ENCODE results near the gene GJB5.

Gene GJB5

GRCh38 chr1:34786521-34787325, 31.9 kb downstream of the GJB5 start:
- H3K27me3 Mint-ChIP-seq: peaks cover 21% of the 10 kb centered on the region
- no peak overlapping the region for H3K4me3 Mint-ChIP-seq
- ATAC-seq (ENCODE audit: low read depth) (peak; percentile 82), DNase-seq (ENCODE audit: low spot score in 2 of 2) (peak; percentile 30 to 47)
- peaks cover 6% of the 10 kb centered on the region for H3K4me1 Mint-ChIP-seq
- H3K36me3 Mint-ChIP-seq: no peaks in the 10 kb centered on the region
- H3K27ac Mint-ChIP-seq: no peak overlapping the region
- H3K9me3 Mint-ChIP-seq: no peaks in the 10 kb centered on the region

DNA sequence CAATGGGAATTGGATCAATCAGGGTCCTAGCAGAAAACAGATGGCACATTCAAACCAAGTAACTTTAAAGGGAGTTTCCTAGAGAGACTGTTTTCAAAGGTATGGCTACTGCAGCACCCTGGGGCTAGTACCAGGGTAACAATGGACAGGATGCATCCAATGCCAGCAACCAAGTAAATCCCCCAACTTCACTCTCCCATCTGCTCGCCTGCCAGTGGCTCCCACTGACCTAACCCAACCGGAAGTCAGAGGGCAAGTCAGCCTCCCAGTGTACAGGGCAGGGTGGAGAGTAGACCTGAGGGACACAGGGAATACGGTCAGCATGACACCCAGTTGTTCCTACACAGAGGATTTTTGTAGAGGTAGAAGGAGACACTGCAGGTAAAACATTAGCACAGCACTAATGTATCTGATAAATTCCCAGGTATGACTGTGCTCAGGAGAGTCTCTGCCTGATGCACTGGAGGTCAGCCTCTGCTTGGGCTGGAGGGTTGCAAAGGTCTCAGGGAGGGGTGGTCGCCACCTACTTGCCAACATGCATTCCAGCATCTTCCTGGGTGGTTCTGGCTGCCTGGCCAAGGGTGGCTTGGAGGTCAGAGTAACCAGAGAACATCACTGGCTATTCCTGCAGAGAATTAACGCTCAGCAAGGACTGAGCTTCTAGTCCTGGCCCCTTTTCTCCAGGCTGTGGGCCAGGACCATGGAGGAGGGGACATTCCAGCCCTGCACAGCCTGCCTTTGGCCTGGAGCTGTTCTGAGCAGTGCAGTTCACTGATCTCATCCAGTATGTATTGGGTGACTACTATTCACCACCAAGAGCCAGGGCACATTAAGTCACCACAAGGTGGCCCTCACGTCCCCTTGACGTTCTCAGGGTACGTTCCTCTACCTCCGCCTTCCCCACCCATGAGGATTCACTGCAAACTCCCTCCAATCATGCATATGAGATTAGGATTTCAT, 32.9 kb downstream of the GJB5 start:
- no peak overlapping the region for H3K4me3 Mint-ChIP-seq
- H3K27me3 Mint-ChIP-seq: peaks cover 24% of the 10 kb centered on the region
- H3K9me3 Mint-ChIP-seq: no peaks in the 10 kb centered on the region
- DNase-seq (ENCODE audit: low spot score in 2 of 2) (no peak), ATAC-seq (ENCODE audit: low read depth) (no peak)
- peaks cover 14% of the 10 kb centered on the region for H3K4me1 Mint-ChIP-seq
- no peak overlapping the region for H3K27ac Mint-ChIP-seq
- no peaks in the 10 kb centered on the region for H3K36me3 Mint-ChIP-seq

DNA sequence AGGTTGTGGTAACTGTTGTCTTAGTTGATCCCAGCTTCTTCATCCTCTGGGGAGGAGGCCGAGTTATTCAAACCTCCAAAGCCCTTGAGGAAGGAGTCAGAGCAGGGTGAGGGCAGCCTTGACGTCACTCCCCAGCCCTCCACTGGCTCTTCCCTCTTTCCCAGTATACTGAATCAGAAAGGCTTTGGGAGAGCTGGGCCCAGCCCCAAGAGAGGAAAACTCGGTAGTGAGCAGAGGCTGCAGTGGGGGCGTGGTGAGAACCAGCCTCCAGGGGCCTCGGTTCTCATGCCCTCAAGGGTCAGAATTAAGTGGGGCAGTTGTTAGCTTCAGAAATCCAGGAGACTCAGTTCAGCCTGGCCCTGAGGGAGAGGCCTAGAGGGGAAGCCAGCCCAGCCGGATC, 36.1 kb downstream of the GJB5 start:
- DNase-seq (ENCODE audit: low spot score in 2 of 2) (no peak), ATAC-seq (ENCODE audit: low read depth) (no peak)
- peaks cover 28% of the 10 kb centered on the region for H3K27me3 Mint-ChIP-seq
- H3K27ac Mint-ChIP-seq: no peak overlapping the region
- H3K9me3 Mint-ChIP-seq: no peaks in the 10 kb centered on the region
- H3K4me3 Mint-ChIP-seq: no peak overlapping the region
- peaks cover 2% of the 10 kb centered on the region for H3K36me3 Mint-ChIP-seq
- H3K4me1 Mint-ChIP-seq: peaks cover 14% of the 10 kb centered on the region

- ATAC-seq (ENCODE audit: low read depth) (no peak), DNase-seq (ENCODE audit: low spot score in 2 of 2) (no peak)
- peaks cover 25% of the 10 kb centered on the region for H3K27me3 Mint-ChIP-seq
- H3K4me1 Mint-ChIP-seq: peaks cover 14% of the 10 kb centered on the region
- H3K4me3 Mint-ChIP-seq: peak overlapping the region; percentile 7
- H3K9me3 Mint-ChIP-seq: no peaks in the 10 kb centered on the region
- H3K27ac Mint-ChIP-seq: no peak overlapping the region
- peaks cover 2% of the 10 kb centered on the region for H3K36me3 Mint-ChIP-seq
Observed at GRCh38 chr1:34792424-34792823, 37.6 kb downstream of the GJB5 start.

- H3K4me3 Mint-ChIP-seq: peak within 1 kb of the TSS; percentile 7
Observed at GRCh38 chr1:34792868-34793727, 38.3 kb downstream of the GJB5 start, which contains the start of gene GJA4. Gene GJA4 (plus strand): TSS chr1:34792999. CDS start chr1:34794214, 1,215 bp downstream.

GRCh38 chr1:34794001-34794789, 39.3 kb downstream of the GJB5 start:
- ATAC-seq (ENCODE audit: low read depth): no peak
- no peaks in the 10 kb centered on the region for H3K9me3 Mint-ChIP-seq
- peaks cover 5% of the 10 kb centered on the region for H3K36me3 Mint-ChIP-seq

More at GRCh38 chr1:34792868-34793727, 38.3 kb downstream of the GJB5 start, which contains the start of gene GJA4:
- H3K27me3 Mint-ChIP-seq: peaks cover 24% of the 10 kb centered on the region
- ATAC-seq (ENCODE audit: low read depth): no peak
- H3K4me1 Mint-ChIP-seq: peaks cover 14% of the 10 kb centered on the region
- peaks cover 2% of the 10 kb centered on the region for H3K36me3 Mint-ChIP-seq
- DNase-seq (ENCODE audit: low spot score in 2 of 2): no peak
- H3K9me3 Mint-ChIP-seq: no peaks in the 10 kb centered on the region
- H3K27ac Mint-ChIP-seq: no peak within 1 kb of the TSS

DNA sequence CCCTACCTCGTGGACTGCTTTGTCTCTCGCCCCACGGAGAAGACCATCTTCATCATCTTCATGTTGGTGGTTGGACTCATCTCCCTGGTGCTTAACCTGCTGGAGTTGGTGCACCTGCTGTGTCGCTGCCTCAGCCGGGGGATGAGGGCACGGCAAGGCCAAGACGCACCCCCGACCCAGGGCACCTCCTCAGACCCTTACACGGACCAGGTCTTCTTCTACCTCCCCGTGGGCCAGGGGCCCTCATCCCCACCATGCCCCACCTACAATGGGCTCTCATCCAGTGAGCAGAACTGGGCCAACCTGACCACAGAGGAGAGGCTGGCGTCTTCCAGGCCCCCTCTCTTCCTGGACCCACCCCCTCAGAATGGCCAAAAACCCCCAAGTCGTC, 39.9 kb downstream of the GJB5 start:
- no peaks in the 10 kb centered on the region for H3K9me3 Mint-ChIP-seq
- no peak overlapping the region for H3K27ac Mint-ChIP-seq
- no peak overlapping the region for H3K4me3 Mint-ChIP-seq
- H3K27me3 Mint-ChIP-seq: peaks cover 22% of the 10 kb centered on the region
- DNase-seq (ENCODE audit: low spot score in 2 of 2) (no peak), ATAC-seq (ENCODE audit: low read depth) (no peak)
- H3K4me1 Mint-ChIP-seq: peaks cover 14% of the 10 kb centered on the region
- peaks cover 5% of the 10 kb centered on the region for H3K36me3 Mint-ChIP-seq

More at GRCh38 chr1:34794001-34794789, 39.3 kb downstream of the GJB5 start:
- H3K4me3 Mint-ChIP-seq: no peak overlapping the region
- DNase-seq (ENCODE audit: low spot score in 2 of 2): no peak
- peaks cover 22% of the 10 kb centered on the region for H3K27me3 Mint-ChIP-seq
- no peak overlapping the region for H3K27ac Mint-ChIP-seq
- peaks cover 14% of the 10 kb centered on the region for H3K4me1 Mint-ChIP-seq

GRCh38 chr1:34795916-34796315, 41.1 kb downstream of the GJB5 start:
- H3K4me3 Mint-ChIP-seq: no peak overlapping the region
- H3K36me3 Mint-ChIP-seq: peaks cover 7% of the 10 kb centered on the region
- peaks cover 16% of the 10 kb centered on the region for H3K27me3 Mint-ChIP-seq
- peak overlapping the region; percentile 15 for H3K27ac Mint-ChIP-seq
- ATAC-seq (ENCODE audit: low read depth) (no peak), DNase-seq (ENCODE audit: low spot score in 2 of 2) (no peak)
- no peaks in the 10 kb centered on the region for H3K9me3 Mint-ChIP-seq
- H3K4me1 Mint-ChIP-seq: peaks cover 14% of the 10 kb centered on the region

DNA sequence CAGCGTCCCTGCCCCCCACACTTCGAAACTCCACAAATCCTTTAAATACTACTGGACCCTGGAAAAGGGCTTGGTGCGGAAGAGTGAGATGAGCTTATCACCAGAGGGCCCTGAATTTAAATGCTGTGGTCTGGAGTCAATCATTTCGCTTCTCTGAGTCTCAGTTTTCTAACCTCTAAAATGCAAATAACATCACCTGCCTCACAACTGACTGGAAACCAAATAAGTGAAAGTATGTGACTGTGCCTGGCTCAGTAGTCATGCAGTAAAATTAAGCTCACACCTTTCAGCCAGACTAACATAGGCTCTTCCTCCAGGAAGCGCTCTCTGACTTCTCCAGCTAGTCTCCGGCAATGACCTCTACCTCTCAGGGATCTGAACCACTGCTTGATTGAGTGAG, 42.1 kb downstream of the GJB5 start:
- Mint-ChIP-seq H3K9me3 (no peaks in the 10 kb centered on the region), H3K4me3 (no peak overlapping the region), H3K36me3 (peaks cover 7% of the 10 kb centered on the region), H3K27me3 (peaks cover 15% of the 10 kb centered on the region), H3K4me1 (peaks cover 12% of the 10 kb centered on the region), H3K27ac (no peak overlapping the region)
- no peak for ATAC-seq (ENCODE audit: low read depth)
- DNase-seq (ENCODE audit: low spot score in 2 of 2): no peak

GRCh38 chr1:34800214-34800613, 45.4 kb downstream of the GJB5 start:
- H3K27me3 Mint-ChIP-seq: peaks cover 3% of the 10 kb centered on the region
- no peak overlapping the region for H3K4me3 Mint-ChIP-seq
- H3K4me1 Mint-ChIP-seq: peaks cover 6% of the 10 kb centered on the region
- no peak for DNase-seq (ENCODE audit: low spot score in 2 of 2)
- H3K36me3 Mint-ChIP-seq: peaks cover 16% of the 10 kb centered on the region
- H3K9me3 Mint-ChIP-seq: peaks cover 4% of the 10 kb centered on the region
- no peak for ATAC-seq (ENCODE audit: low read depth)
- no peak overlapping the region for H3K27ac Mint-ChIP-seq

GRCh38 chr1:34803770-34804169, 48.9 kb downstream of the GJB5 start:
- Mint-ChIP-seq H3K9me3 (peaks cover 4% of the 10 kb centered on the region), H3K27me3 (no peaks in the 10 kb centered on the region), H3K36me3 (peaks cover 17% of the 10 kb centered on the region), H3K27ac (no peak overlapping the region), H3K4me3 (no peak overlapping the region), H3K4me1 (no peaks in the 10 kb centered on the region)
- DNase-seq (ENCODE audit: low spot score in 2 of 2) (no peak), ATAC-seq (ENCODE audit: low read depth) (no peak)

GRCh38 chr1:34806396-34806795, 51.5 kb downstream of the GJB5 start:
- Mint-ChIP-seq H3K27ac (no peak overlapping the region), H3K27me3 (peaks cover 3% of the 10 kb centered on the region), H3K9me3 (peaks cover 6% of the 10 kb centered on the region), H3K36me3 (peaks cover 23% of the 10 kb centered on the region), H3K4me1 (no peaks in the 10 kb centered on the region), H3K4me3 (no peak overlapping the region)
- ATAC-seq (ENCODE audit: low read depth) (no peak), DNase-seq (ENCODE audit: low spot score in 2 of 2) (no peak)

Measured in memory B cell (primary cell).